Common myeloid progenitor, CD34-positive (primary cell): ENCODE data around the gene MBD3.

ENCODE experiments used
- CTCF ChIA-PET: fragments of 350-600 bp; sonication (Branson Sonifier 250); formaldehyde crosslinking; loops from one replicate; lab custom pipeline; 2021; ENCODE audit warnings: antibody characterized with exemption; lab: Charles Lee
- POLR2A ChIA-PET: fragments of 350-600 bp; sonication (Branson Sonifier 250); formaldehyde crosslinking; loops from one replicate; lab custom pipeline; 2021; ENCODE audit warnings: antibody characterized with exemption; lab: Charles Lee
- DNase-seq, 3 donors: peaks; one replicate each; pipeline versions ENCODE4 v3.0.0 to v3.0.0-alpha.2; 2013
- H3K27ac ChIP-seq, 2 experiments: 1 replicate in 1 of 2; 2 replicates in 1 of 2; pipeline ENCODE4 v1.7.0; 2013; ENCODE audit warnings: inconsistent platforms in 2 of 2, low read length in 2 of 2, mild to moderate bottlenecking in 2 of 2, low read depth in 1 of 2, moderate library complexity in 1 of 2; ENCODE audit not compliant: severe bottlenecking in 2 of 2, insufficient read depth in 1 of 2, poor library complexity in 1 of 2
- H3K27me3 ChIP-seq, 5 experiments: replicated peaks in 2 of 5; 1 replicate in 3 of 5; 2 replicates in 2 of 5; pipeline versions ENCODE4 v1.6.1 to v1.7.0; 2013; ENCODE audit warnings: low read length in 4 of 5, mild to moderate bottlenecking in 2 of 5, moderate library complexity in 2 of 5, inconsistent platforms in 1 of 5; ENCODE audit not compliant: insufficient read depth in 5 of 5, control insufficient read depth in 4 of 5
- H3K36me3 ChIP-seq, 4 experiments: 1 replicate in 2 of 4; 2 replicates in 2 of 4; pipeline versions ENCODE4 v1.6.1 to v1.7.0; 2013; ENCODE audit warnings: low read length in 3 of 4, control low read depth in 1 of 4, mild to moderate bottlenecking in 1 of 4; ENCODE audit not compliant: control insufficient read depth in 4 of 4, insufficient read depth in 4 of 4
- H3K4me1 ChIP-seq, 4 experiments: 1 replicate in 3 of 4; 2 replicates in 1 of 4; pipeline versions ENCODE4 v1.6.1 to v1.7.1; 2013; ENCODE audit warnings: low read length in 3 of 4, mild to moderate bottlenecking in 3 of 4, control low read depth in 1 of 4, inconsistent platforms in 1 of 4, moderate library complexity in 1 of 4; ENCODE audit not compliant: control insufficient read depth in 4 of 4, insufficient read depth in 4 of 4; ENCODE audit errors: control extremely low read depth in 1 of 4
- H3K4me3 ChIP-seq, 7 experiments: 1 replicate in 4 of 7; 2 replicates in 3 of 7; pipeline versions ENCODE4 v1.5.1 to v1.7.0; 2013; ENCODE audit warnings: mild to moderate bottlenecking in 7 of 7, low read length in 6 of 7, moderate library complexity in 6 of 7, inconsistent platforms in 2 of 7, low read depth in 2 of 7, control low read depth in 1 of 7; ENCODE audit not compliant: insufficient read depth in 4 of 7, control insufficient read depth in 1 of 7; ENCODE audit errors: extremely low read depth in 1 of 7
- H3K9me3 ChIP-seq, 5 experiments: 1 replicate in 4 of 5; 2 replicates in 1 of 5; pipeline versions ENCODE4 v1.6.1 to v1.7.1; 2013; ENCODE audit warnings: low read length in 4 of 5, mild to moderate bottlenecking in 2 of 5, inconsistent platforms in 1 of 5, low read depth in 1 of 5, moderate library complexity in 1 of 5; ENCODE audit not compliant: control insufficient read depth in 4 of 5, insufficient read depth in 2 of 5; ENCODE audit errors: control extremely low read depth in 1 of 5
- WGBS: methylation state at CpG from one replicate; pipeline ENCODE4 v1.1.5; 2013; ENCODE audit not compliant: insufficient coverage; 5-methylcytosine and 5-hydroxymethylcytosine counted together

The MBD3 gene

GRCh38 chr19:1609103-1609396, 16.4 kb upstream of the MBD3 start:
- POLR2A ChIA-PET: no interaction called here
- Histone ChIP-seq H3K9me3 (no peaks in the 10 kb centered on the region), H3K4me3 (peak overlapping the region in 2 of 7 experiments; percentile 34 to 54), H3K27ac (no peak overlapping the region), H3K27me3 (no peaks in the 10 kb centered on the region), H3K36me3 (peaks cover 2 to 41% (median 31%) of the 10 kb centered on the region in 4 experiments), H3K4me1 (peaks cover 0 to 45% (median 34%) of the 10 kb centered on the region in 4 experiments)
- DNase-seq: peak; percentile 18 to 59 (median 48)
- CTCF ChIA-PET: interaction anchor here (1.0 to 1.2 kb wide), 3 partner anchors 9 to 23 kb away, joined by 3 to 4 read pairs (median 3); no protein-coding TSS in a partner anchor
- WGBS: 0% methylated on average over 8 of the region's 10 CpGs

- ChIA-PET POLR2A (no interaction called here), CTCF (interaction anchor here (0.9 to 1.0 kb wide), 2 partner anchors 15 to 24 kb away, joined by 3 to 4 read pairs; no protein-coding TSS in a partner anchor)
- peak overlapping the region in 2 of 7 experiments; percentile 34 to 54 for H3K4me3 ChIP-seq
- no peaks in the 10 kb centered on the region for H3K9me3 ChIP-seq
- peaks cover 0 to 49% (median 37%) of the 10 kb centered on the region in 4 experiments for H3K4me1 ChIP-seq
- DNase-seq: peak; percentile 12 to 54 (median 48)
- 15% methylated on average over 21 of the region's 23 CpGs for WGBS
- no peak overlapping the region for H3K27ac ChIP-seq
- H3K36me3 ChIP-seq: peaks cover 2 to 36% (median 25%) of the 10 kb centered on the region in 4 experiments
- no peaks in the 10 kb centered on the region for H3K27me3 ChIP-seq
Observed at GRCh38 chr19:1608359-1609102, 15.9 kb upstream of the MBD3 start.

- CTCF ChIA-PET: interaction anchor here (0.6 to 2.6 kb wide), 13 partner anchors 10 to 220 kb away, joined by 3 to 14 read pairs (median 4); partner anchors contain the start of gene MBD3
Observed at GRCh38 chr19:1606138-1606651, 13.5 kb upstream of the MBD3 start.

GRCh38 chr19:1605236-1606137, 12.8 kb upstream of the MBD3 start, which contains the start of gene UQCR11:
UQCR11 (minus strand) TSS chr19:1605462; CDS start chr19:1605409, 53 bp downstream.
- H3K9me3 ChIP-seq: no peaks in the 10 kb centered on the region
- H3K4me1 ChIP-seq: peaks cover 0 to 56% (median 40%) of the 10 kb centered on the region in 4 experiments
- ChIA-PET POLR2A (interaction anchor here (0.6 to 1.0 kb wide), 3 partner anchors 13 to 151 kb away, joined by 3 read pairs; partner anchors contain the start of gene MBD3), CTCF (interaction anchor here (0.6 to 2.6 kb wide), 12 partner anchors 9 to 220 kb away, joined by 3 to 14 read pairs (median 4); partner anchors contain the start of gene MBD3)
- no peaks in the 10 kb centered on the region for H3K27me3 ChIP-seq
- DNase-seq: peak; percentile 97 to 98 (median 98)
- peak within 1 kb of the TSS; percentile 81 to 99 (median 94) for H3K4me3 ChIP-seq
- H3K36me3 ChIP-seq: peaks cover 0 to 20% (median 10%) of the 10 kb centered on the region in 4 experiments
- 0% methylated on average over 53 of the region's 79 CpGs for WGBS
- H3K27ac ChIP-seq: peak within 1 kb of the TSS; percentile 58 to 81

More at GRCh38 chr19:1606138-1606651, 13.5 kb upstream of the MBD3 start:
- POLR2A ChIA-PET: interaction anchor here (0.6 to 1.0 kb wide), 2 partner anchors 13 to 150 kb away, joined by 3 read pairs; partner anchors contain the start of gene MBD3
- peaks cover 0 to 56% (median 40%) of the 10 kb centered on the region in 4 experiments for H3K4me1 ChIP-seq
- H3K4me3 ChIP-seq: peak overlapping the region; percentile 33 to 99 (median 94)
- 23% methylated on average over 15 of the region's 16 CpGs for WGBS
- H3K9me3 ChIP-seq: no peaks in the 10 kb centered on the region
- H3K36me3 ChIP-seq: peaks cover 0 to 26% (median 15%) of the 10 kb centered on the region in 4 experiments
- no peaks in the 10 kb centered on the region for H3K27me3 ChIP-seq
- no peak for DNase-seq
- peak overlapping the region; percentile 46 to 75 for H3K27ac ChIP-seq

GRCh38 chr19:1602091-1602707, 9.5 kb upstream of the MBD3 start:
- Histone ChIP-seq H3K4me1 (peaks cover 0 to 34% (median 21%) of the 10 kb centered on the region in 4 experiments), H3K4me3 (no peak overlapping the region), H3K36me3 (peaks cover under 1 to 35% (median 27%) of the 10 kb centered on the region in 4 experiments), H3K27ac (no peak overlapping the region), H3K9me3 (no peaks in the 10 kb centered on the region), H3K27me3 (no peaks in the 10 kb centered on the region)
- POLR2A ChIA-PET: no interaction called here
- 99% methylated on average over 12 of the region's 21 CpGs for WGBS
- no peak for DNase-seq
- CTCF ChIA-PET: interaction anchor here (2.0 to 2.3 kb wide), 2 partner anchors 9 to 12 kb away, joined by 7 read pairs; partner anchors contain the start of gene MBD3

GRCh38 chr19:1601613-1602064, 9.0 kb upstream of the MBD3 start:
- H3K27me3 ChIP-seq: no peaks in the 10 kb centered on the region
- H3K4me1 ChIP-seq: peaks cover 0 to 31% (median 21%) of the 10 kb centered on the region in 4 experiments
- H3K36me3 ChIP-seq: peaks cover 2 to 40% (median 31%) of the 10 kb centered on the region in 4 experiments
- 98% methylated on average over 14 of the region's 14 CpGs for WGBS
- POLR2A ChIA-PET: no interaction called here
- DNase-seq: peak in 2 of 3 donors; percentile 6 to 33
- no peaks in the 10 kb centered on the region for H3K9me3 ChIP-seq
- CTCF ChIA-PET: interaction anchor here (2.3 kb wide), 1 partner anchor 11 kb away, joined by 7 read pairs; no protein-coding TSS in a partner anchor
- no peak overlapping the region for H3K27ac ChIP-seq
- no peak overlapping the region for H3K4me3 ChIP-seq
